H9 (cell line): ENCODE data around the gene DOLPP1. TPM values are rescaled to one million over a fixed set of nuclear protein-coding genes. Genes with fewer than 3 reads are reported as not detected.

Source experiments
- DNase-seq: peaks from one replicate; pipeline ENCODE4 v3.0.0-alpha.2; 2017
- H2AFZ ChIP-seq: one replicate; pipeline ENCODE4 v1.6.1; 2013; ENCODE audit warnings: mild to moderate bottlenecking, low read length, control low read depth, moderate library complexity
- H2AK5ac ChIP-seq: 2 replicates; pipeline ENCODE4 v1.6.1; 2013; ENCODE audit warnings: low read length, control low read depth, mixed read lengths; ENCODE audit not compliant: insufficient read length
- H2BK120ac ChIP-seq: one replicate; pipeline ENCODE4 v1.6.1; 2013; ENCODE audit warnings: low read depth, mild to moderate bottlenecking, low read length, control low read depth, inconsistent platforms; ENCODE audit not compliant: poor library complexity, severe bottlenecking
- H2BK12ac ChIP-seq: 2 replicates; pipeline ENCODE4 v1.6.1; 2013; ENCODE audit warnings: low read length, control low read depth, mixed read lengths, low read depth; ENCODE audit not compliant: insufficient read length
- H2BK15ac ChIP-seq: 2 replicates; pipeline ENCODE4 v1.6.1; 2013; ENCODE audit warnings: low read depth, low read length, control low read depth
- H2BK20ac ChIP-seq: one replicate; pipeline ENCODE4 v1.6.1; 2013; ENCODE audit warnings: low read depth, mild to moderate bottlenecking, low read length, control low read depth, inconsistent platforms; ENCODE audit not compliant: poor library complexity, severe bottlenecking
- H2BK5ac ChIP-seq: 2 replicates; pipeline ENCODE4 v1.6.1; 2013; ENCODE audit warnings: low read length, control low read depth, mixed read lengths; ENCODE audit not compliant: insufficient read length
- H3K14ac ChIP-seq: 2 replicates; pipeline ENCODE4 v1.6.1; 2013; ENCODE audit warnings: low read length, control low read depth; ENCODE audit not compliant: insufficient read depth
- H3K18ac ChIP-seq: 2 replicates; pipeline ENCODE4 v1.6.1; 2013; ENCODE audit warnings: low read depth, mild to moderate bottlenecking, mixed read lengths, low read length, control low read depth; ENCODE audit not compliant: insufficient read length
- H3K23ac ChIP-seq: 2 replicates; pipeline ENCODE4 v1.6.1; 2013; ENCODE audit warnings: low read length, control low read depth, mixed read lengths, low read depth; ENCODE audit not compliant: insufficient read length
- H3K23me2 ChIP-seq: 2 replicates; pipeline ENCODE4 v1.6.1; 2013; ENCODE audit warnings: low read depth, mild to moderate bottlenecking, mixed read lengths, low read length, control low read depth; ENCODE audit not compliant: insufficient read length, poor library complexity, severe bottlenecking
- H3K27ac ChIP-seq: 2 replicates; pipeline ENCODE4 v1.5.1; 2013; ENCODE audit warnings: low read length, control low read depth, mixed read lengths, low read depth; ENCODE audit not compliant: insufficient read length
- H3K27me3 ChIP-seq: 2 replicates; pipeline ENCODE4 v1.6.1; 2013; ENCODE audit warnings: low read length, control low read depth, inconsistent platforms; ENCODE audit not compliant: insufficient read depth
- H3K4ac ChIP-seq: 2 replicates; pipeline ENCODE4 v1.6.1; 2013; ENCODE audit warnings: low read depth, mild to moderate bottlenecking, control low read depth, inconsistent platforms, low read length, moderate library complexity
- H3K4me1 ChIP-seq: 2 replicates; pipeline ENCODE4 v1.6.1; 2013; ENCODE audit warnings: low read length, control low read depth, inconsistent platforms; ENCODE audit not compliant: insufficient read depth
- H3K4me2 ChIP-seq: 2 replicates; pipeline ENCODE4 v1.6.1; 2013; ENCODE audit warnings: low read length, control low read depth, mixed read lengths; ENCODE audit not compliant: insufficient read length, insufficient read depth
- H3K56ac ChIP-seq: 2 replicates; pipeline ENCODE4 v1.6.1; 2013; ENCODE audit warnings: low read depth, mild to moderate bottlenecking, mixed read lengths, low read length, control low read depth; ENCODE audit not compliant: insufficient read length
- H3K79me1 ChIP-seq: 2 replicates; pipeline ENCODE4 v1.6.1; 2013; ENCODE audit warnings: low read depth, mild to moderate bottlenecking, moderate library complexity, low read length, control low read depth, inconsistent platforms; ENCODE audit not compliant: insufficient read depth, poor library complexity, severe bottlenecking
- H3K79me2 ChIP-seq: 2 replicates; pipeline ENCODE4 v1.6.1; 2013; ENCODE audit warnings: low read length, control low read depth, inconsistent platforms; ENCODE audit not compliant: insufficient read depth
- H3K9ac ChIP-seq: 2 replicates; pipeline ENCODE4 v1.6.1; 2013; ENCODE audit warnings: low read length, control low read depth, mixed read lengths; ENCODE audit not compliant: insufficient read length; ENCODE audit errors: extremely low read depth
- H3K9me3 ChIP-seq: one replicate; pipeline ENCODE4 v1.6.1; 2013; ENCODE audit warnings: low read depth, low read length, inconsistent platforms; ENCODE audit not compliant: control insufficient read depth
- H3T11ph ChIP-seq: one replicate; pipeline ENCODE4 v1.6.1; 2013; ENCODE audit warnings: mild to moderate bottlenecking, low read length, control low read depth, inconsistent platforms
- H4K20me1 ChIP-seq: one replicate; pipeline ENCODE4 v1.6.1; 2013; ENCODE audit not compliant: control insufficient read depth, insufficient read length, insufficient read depth
- H4K5ac ChIP-seq: 2 replicates; pipeline ENCODE4 v1.6.1; 2013; ENCODE audit warnings: low read depth, mild to moderate bottlenecking, mixed read lengths, low read length, control low read depth; ENCODE audit not compliant: insufficient read length
- H4K8ac ChIP-seq: replicated peaks from 2 replicates; pipeline ENCODE4 v1.6.1; 2013; ENCODE audit warnings: low read length, control low read depth, mixed read lengths, low read depth; ENCODE audit not compliant: insufficient read length
- H4K91ac ChIP-seq: 2 replicates; pipeline ENCODE4 v1.6.1; 2013; ENCODE audit warnings: low read depth, mild to moderate bottlenecking, moderate library complexity, mixed read lengths, low read length, control low read depth; ENCODE audit not compliant: insufficient read length
- H3K27ac Mint-ChIP-seq, 3 experiments: 2 replicates in 2 of 3; 3 replicates in 1 of 3; pipeline ENCODE4 v1.8.0; 2020 to 2021; ENCODE audit warnings: mixed read lengths in 3 of 3, mild to moderate bottlenecking in 1 of 3, moderate library complexity in 1 of 3
- H3K27me3 Mint-ChIP-seq: 2 replicates; pipeline ENCODE4 v1.8.0; 2021; ENCODE audit warnings: low read depth, mild to moderate bottlenecking, moderate library complexity, mixed read lengths
- H3K36me3 Mint-ChIP-seq, 3 experiments: 2 replicates in 2 of 3; 3 replicates in 1 of 3; pipeline ENCODE4 v1.8.0; 2020 to 2021; ENCODE audit warnings: low read depth in 3 of 3, mixed read lengths in 3 of 3; ENCODE audit not compliant: insufficient read depth in 1 of 3
- H3K4me1 Mint-ChIP-seq, 2 experiments: 2 replicates each; pipeline ENCODE4 v1.8.0; 2020; ENCODE audit warnings: mixed read lengths in 2 of 2
- H3K4me3 Mint-ChIP-seq, 2 experiments: 2 replicates in 1 of 2; 3 replicates in 1 of 2; pipeline ENCODE4 v1.8.0; 2020 to 2021; ENCODE audit warnings: mild to moderate bottlenecking in 2 of 2, mixed read lengths in 2 of 2, moderate library complexity in 1 of 2
- H3K9me3 Mint-ChIP-seq, 2 experiments: 2 replicates in 1 of 2; 3 replicates in 1 of 2; pipeline ENCODE4 v1.8.0; 2020; ENCODE audit warnings: mild to moderate bottlenecking in 2 of 2, mixed read lengths in 2 of 2, moderate library complexity in 1 of 2
- whole genome bisulfite sequencing: extraction: QIAGEN DNeasy Blood & Tissue Kit; methylation state at CpG from one replicate; pipeline ENCODE4 v1.1.7; 2013; ENCODE audit warnings: missing lambda C conversion rate, low lambda C conversion rate, mixed read lengths; ENCODE audit not compliant: insufficient read length; ENCODE audit errors: extremely low coverage; 5-methylcytosine and 5-hydroxymethylcytosine counted together
- total RNA-seq: library from RNA; stranded (reverse); gene quantifications from 2 replicates; pipeline ENCODE4 v1.2.1, GENCODE V29; 2021
- TF ChIP-seq, protein P1 (sequence below): fragments of 200-600 bp; sonication (generic); conservative IDR thresholded peaks from 3 replicates; pipeline ENCODE4 v1.8.0; 2021; ENCODE audit warnings: antibody characterized with exemption, mild to moderate bottlenecking

Gene DOLPP1
- total RNA-seq, 1 experiment from 2014 or later = 42.6 TPM

DNA sequence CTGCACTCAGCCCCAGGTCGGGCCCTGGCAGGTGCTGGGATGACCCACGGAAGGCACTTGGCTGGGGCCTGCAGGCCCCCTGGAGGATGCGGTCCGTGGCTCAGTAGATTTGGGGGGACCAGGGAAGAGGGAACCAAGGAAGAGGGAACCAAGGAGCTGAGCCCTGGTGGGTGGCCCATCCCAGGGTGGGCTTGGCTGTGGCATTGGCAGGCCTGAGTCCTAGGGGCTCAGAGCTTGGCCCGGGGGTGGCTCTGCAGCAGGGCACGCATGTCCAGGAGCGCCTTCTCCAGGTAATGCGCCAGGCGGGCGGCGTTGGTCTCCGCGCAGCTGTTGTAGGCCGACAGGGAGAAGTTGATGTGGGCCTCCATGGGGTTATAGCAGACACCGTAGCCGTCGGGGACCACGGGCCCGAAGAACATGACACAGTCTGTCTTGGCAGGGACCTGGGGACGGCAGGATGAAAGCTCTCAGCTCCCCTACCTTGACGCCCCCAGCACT, 14.3 kb downstream of the DOLPP1 start:
- Histone ChIP-seq H3K79me1 (no peaks in the 10 kb centered on the region), H3K27ac (no peak overlapping the region), H3K27me3 (no peaks in the 10 kb centered on the region), H3K4me2 (no peak overlapping the region), H3K4me1 (no peaks in the 10 kb centered on the region), H3K56ac (no peak overlapping the region), H2AK5ac (no peak overlapping the region), H2BK15ac (no peak overlapping the region), H3K79me2 (no peaks in the 10 kb centered on the region), H2BK12ac (no peak overlapping the region), H3K9me3 (no peaks in the 10 kb centered on the region), H3K23ac (no peak overlapping the region), H2BK120ac (no peak overlapping the region), H3K9ac (no peak overlapping the region), H3K23me2 (no peaks in the 10 kb centered on the region), H4K20me1 (no peaks in the 10 kb centered on the region), H3K4ac (no peak overlapping the region), H3T11ph (no peak overlapping the region), H4K5ac (no peak overlapping the region), H3K14ac (no peak overlapping the region; the same call in 1 of the 2 replicates), H2BK20ac (no peak overlapping the region), H3K18ac (no peak overlapping the region), H4K91ac (no peak overlapping the region), H2BK5ac (no peak overlapping the region), H4K8ac (no peak overlapping the region), H2AFZ (no peak overlapping the region)
- DNase-seq = no peak
- peak overlapping the region in 1 of 3 experiments; percentile 79; a peak in 1 of 7 replicates for H3K27ac Mint-ChIP-seq
- peaks cover 2 to 12% (median 3%) of the 10 kb centered on the region in 3 experiments; a peak in 4 of 7 replicates for H3K36me3 Mint-ChIP-seq
- TF ChIP-seq, protein P1, sequence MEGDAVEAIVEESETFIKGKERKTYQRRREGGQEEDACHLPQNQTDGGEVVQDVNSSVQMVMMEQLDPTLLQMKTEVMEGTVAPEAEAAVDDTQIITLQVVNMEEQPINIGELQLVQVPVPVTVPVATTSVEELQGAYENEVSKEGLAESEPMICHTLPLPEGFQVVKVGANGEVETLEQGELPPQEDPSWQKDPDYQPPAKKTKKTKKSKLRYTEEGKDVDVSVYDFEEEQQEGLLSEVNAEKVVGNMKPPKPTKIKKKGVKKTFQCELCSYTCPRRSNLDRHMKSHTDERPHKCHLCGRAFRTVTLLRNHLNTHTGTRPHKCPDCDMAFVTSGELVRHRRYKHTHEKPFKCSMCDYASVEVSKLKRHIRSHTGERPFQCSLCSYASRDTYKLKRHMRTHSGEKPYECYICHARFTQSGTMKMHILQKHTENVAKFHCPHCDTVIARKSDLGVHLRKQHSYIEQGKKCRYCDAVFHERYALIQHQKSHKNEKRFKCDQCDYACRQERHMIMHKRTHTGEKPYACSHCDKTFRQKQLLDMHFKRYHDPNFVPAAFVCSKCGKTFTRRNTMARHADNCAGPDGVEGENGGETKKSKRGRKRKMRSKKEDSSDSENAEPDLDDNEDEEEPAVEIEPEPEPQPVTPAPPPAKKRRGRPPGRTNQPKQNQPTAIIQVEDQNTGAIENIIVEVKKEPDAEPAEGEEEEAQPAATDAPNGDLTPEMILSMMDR = no peak
- no CpG with 5 or more reads among the region's 21 CpGs for WGBS
- H3K4me3 Mint-ChIP-seq = no peak overlapping the region
- H3K4me1 Mint-ChIP-seq = no peaks in the 10 kb centered on the region
- no peaks in the 10 kb centered on the region for H3K27me3 Mint-ChIP-seq
- no peaks in the 10 kb centered on the region for H3K9me3 Mint-ChIP-seq
